HG03565 (cell line): ENCODE data around the gene IRAK2.
"Not testable (repeated sequence)": the region's sequence is repeated elsewhere in the genome, so short reads cannot be mapped to it uniquely, and the experiment has no call there.

Source experiments
- ATAC-seq: cut with Tn5 transposase; IDR thresholded peaks from one replicate; pipeline ENCODE4 v1.9.1; 2021; ENCODE audit warnings: mild to moderate bottlenecking, moderate library complexity; ENCODE audit not compliant: unreplicated experiment

IRAK2 gene

GRCh38 chr3:10164546-10165393 lies at the start of gene IRAK2:
TSS of gene IRAK2 (plus strand) at chr3:10164919. CDS start at chr3:10164955, 36 bp downstream.
- peak; percentile 42 for ATAC-seq

- peak; percentile 96 for ATAC-seq
Measured at GRCh38 chr3:10115326-10116137, 49.2 kb upstream of the IRAK2 start, which contains the start of gene BRK1. TSS of gene BRK1 (plus strand) at chr3:10115675. CDS start at chr3:10115702, 27 bp downstream.

- ATAC-seq: no peak
Measured at GRCh38 chr3:10116138-10116460, 48.6 kb upstream of the IRAK2 start.

GRCh38 chr3:10116928-10117327 lies 47.8 kb upstream of the IRAK2 start:
- ATAC-seq: no peak

- no peak for ATAC-seq
Measured at GRCh38 chr3:10119376-10119775, 45.3 kb upstream of the IRAK2 start.

GRCh38 chr3:10121064-10121463 lies 43.7 kb upstream of the IRAK2 start:
- ATAC-seq: no peak

GRCh38 chr3:10122724-10123123 lies 42.0 kb upstream of the IRAK2 start:
- ATAC-seq: no peak

GRCh38 chr3:10135872-10136271 lies 28.8 kb upstream of the IRAK2 start:
- not testable (repeated sequence) for ATAC-seq

- no peak for ATAC-seq
Measured at GRCh38 chr3:10136426-10137005, 28.2 kb upstream of the IRAK2 start.

- ATAC-seq: no peak
Measured at GRCh38 chr3:10137178-10137577, 27.5 kb upstream of the IRAK2 start.

- no peak for ATAC-seq
Measured at GRCh38 chr3:10140996-10141546, 23.6 kb upstream of the IRAK2 start.

- ATAC-seq: no peak
Measured at GRCh38 chr3:10142707-10143560, 21.8 kb upstream of the IRAK2 start.

GRCh38 chr3:10145685-10146084 lies 19.0 kb upstream of the IRAK2 start:
- ATAC-seq: no peak

- no peak for ATAC-seq
Measured at GRCh38 chr3:10149226-10149625, 15.5 kb upstream of the IRAK2 start.

- ATAC-seq: no peak
Measured at GRCh38 chr3:10150987-10151386, 13.7 kb upstream of the IRAK2 start.

GRCh38 chr3:10154335-10155122 lies 10.2 kb upstream of the IRAK2 start:
- ATAC-seq: no peak

GRCh38 chr3:10155123-10155472 lies 9.6 kb upstream of the IRAK2 start:
- ATAC-seq: no peak

- ATAC-seq: no peak
Measured at GRCh38 chr3:10155658-10156057, 9.1 kb upstream of the IRAK2 start.

- ATAC-seq: no peak
Measured at GRCh38 chr3:10157031-10157430, 7.7 kb upstream of the IRAK2 start.

- not testable (repeated sequence) for ATAC-seq
Measured at GRCh38 chr3:10158555-10158954, 6.2 kb upstream of the IRAK2 start.
